Uterus (tissue), 4 donors: ENCODE results near the gene CPZ. TPM values are rescaled to one million over a fixed set of nuclear protein-coding genes. Genes with fewer than 3 reads are reported as not detected.

Source experiments
- DNase-seq, 2 donors: peaks; one replicate each; pipeline ENCODE4 v3.0.0-alpha.2; 2019 to 2020
- H3K27ac ChIP-seq, 2 donors: fragments of 200-600 bp; sonication (generic); 1 replicate in 1 of 2; 2 replicates in 1 of 2; pipeline ENCODE4 v1.5.1; 2016 to 2018
- H3K27me3 ChIP-seq, 2 donors: fragments of 200-600 bp; sonication (generic); one replicate each; pipeline ENCODE4 v1.5.1; 2018 to 2019; ENCODE audit warnings: control low read depth in 1 of 2
- H3K36me3 ChIP-seq, 2 donors: fragments of 200-600 bp; sonication (generic); one replicate each; pipeline ENCODE4 v1.5.1; 2019; ENCODE audit warnings: control low read depth in 1 of 2
- H3K4me1 ChIP-seq, 2 donors: fragments of 200-600 bp; sonication (generic); one replicate each; pipeline ENCODE4 v1.5.1; 2018 to 2019; ENCODE audit warnings: control low read depth in 1 of 2
- H3K4me3 ChIP-seq, 2 donors: fragments of 200-600 bp; sonication (generic); 1 replicate in 1 of 2; 2 replicates in 1 of 2; pipeline ENCODE4 v1.5.1; 2018 to 2019; ENCODE audit warnings: mild to moderate bottlenecking in 1 of 2
- H3K9me3 ChIP-seq, 2 donors: fragments of 200-600 bp; sonication (generic); one replicate each; pipeline ENCODE4 v1.5.1; 2019; ENCODE audit warnings: control low read depth in 1 of 2
- CTCF ChIP-seq, 4 experiments: fragments of 200-600 bp in 2 of 4; fragments of 450-650 bp in 2 of 4; sonication (generic) in 2 of 4; IDR thresholded peaks; one replicate each; pipeline ENCODE4 v1.5.1; 2016 to 2019; ENCODE audit warnings: antibody characterized with exemption in 4 of 4, mild to moderate bottlenecking in 2 of 4, moderate library complexity in 1 of 4
- POLR2A ChIP-seq, 2 donors: fragments of 450-650 bp; IDR thresholded peaks; one replicate each; pipeline ENCODE4 v1.6.1; 2016; ENCODE audit warnings: antibody characterized with exemption in 2 of 2, mild to moderate bottlenecking in 1 of 2, moderate library complexity in 1 of 2
- intact Hi-C: fragments of 100-400 bp; cut with DNase I; formaldehyde crosslinking; loops from one replicate; pipeline ENCODE4 v1.15.1; 2023; ENCODE audit warnings: low total_unique reads
- total RNA-seq, 4 donors: library from RNA; depleted of rRNA in 3 of 4; stranded (reverse); fragments of >200 nt in 3 of 4; gene quantifications; one replicate each; pipeline versions ENCODE4 v1.1.0 to v1.2.4, GENCODE V29; 2014 to 2023
- donor health status: DM: yes; HTN: yes; CAD: no.

The CPZ gene
- total RNA-seq, 4 donors from 2014 or later = 0.29 to 45.8 (median 5.4) TPM

GRCh38 chr4:8639021-8639420 lies 46.5 kb downstream of the CPZ start:
- Histone ChIP-seq H3K36me3 (no peaks in the 10 kb centered on the region), H3K4me3 (no peak overlapping the region), H3K27me3 (no peaks in the 10 kb centered on the region), H3K27ac (no peak overlapping the region), H3K9me3 (no peaks in the 10 kb centered on the region), H3K4me1 (no peaks in the 10 kb centered on the region)
- intact Hi-C loops = no loop called here
- TF ChIP-seq CTCF (IDR thresholded peaks at IDR 0.05) (no peak), POLR2A (IDR thresholded peaks at IDR 0.05) (no peak)
- DNase-seq = no peak

- Histone ChIP-seq H3K36me3 (no peaks in the 10 kb centered on the region), H3K9me3 (no peaks in the 10 kb centered on the region), H3K27me3 (no peaks in the 10 kb centered on the region), H3K27ac (no peak overlapping the region), H3K4me3 (no peak overlapping the region), H3K4me1 (no peaks in the 10 kb centered on the region)
- intact Hi-C loops = no loop called here
- DNase-seq = no peak
- no peak for TF ChIP-seq CTCF (IDR thresholded peaks at IDR 0.05)
- no peak for TF ChIP-seq POLR2A (IDR thresholded peaks at IDR 0.05)
Observed at GRCh38 chr4:8639777-8640720, 47.5 kb downstream of the CPZ start.

- H3K4me3 ChIP-seq = no peak overlapping the region
- H3K9me3 ChIP-seq = no peaks in the 10 kb centered on the region
- TF ChIP-seq POLR2A (IDR thresholded peaks at IDR 0.05) (no peak), CTCF (IDR thresholded peaks at IDR 0.05) (no peak)
- intact Hi-C loops = no loop called here
- no peaks in the 10 kb centered on the region for H3K27me3 ChIP-seq
- no peaks in the 10 kb centered on the region for H3K36me3 ChIP-seq
- no peak for DNase-seq
- no peak overlapping the region for H3K27ac ChIP-seq
- no peaks in the 10 kb centered on the region for H3K4me1 ChIP-seq
Observed at GRCh38 chr4:8640816-8641215, 48.3 kb downstream of the CPZ start.

- intact Hi-C loops = no loop called here
- no peak for TF ChIP-seq POLR2A (IDR thresholded peaks at IDR 0.05)
- TF ChIP-seq CTCF (IDR thresholded peaks at IDR 0.05) = no peak
- H3K9me3 ChIP-seq = no peaks in the 10 kb centered on the region
- no peaks in the 10 kb centered on the region for H3K27me3 ChIP-seq
- DNase-seq = no peak
- no peaks in the 10 kb centered on the region for H3K4me1 ChIP-seq
- no peak overlapping the region for H3K4me3 ChIP-seq
- H3K27ac ChIP-seq = no peak overlapping the region
- no peaks in the 10 kb centered on the region for H3K36me3 ChIP-seq
Observed at GRCh38 chr4:8641256-8641655, 48.7 kb downstream of the CPZ start.

GRCh38 chr4:8641931-8642650 lies 49.5 kb downstream of the CPZ start:
- intact Hi-C loops = no loop called here
- Histone ChIP-seq H3K4me1 (no peaks in the 10 kb centered on the region), H3K4me3 (no peak overlapping the region), H3K36me3 (no peaks in the 10 kb centered on the region), H3K27ac (no peak overlapping the region), H3K27me3 (no peaks in the 10 kb centered on the region), H3K9me3 (no peaks in the 10 kb centered on the region)
- DNase-seq = no peak
- TF ChIP-seq POLR2A (IDR thresholded peaks at IDR 0.05) (no peak), CTCF (IDR thresholded peaks at IDR 0.05) (no peak)
